ENCODE data around the gene ARSB.
A peak's percentile ranks its signal among the peaks of the same experiment; 100 is the strongest.

The ARSB gene

GRCh38 chr5:78925129-78925876 lies 59.8 kb downstream of the ARSB start:
- no peak overlapping the region for H3K27ac ChIP-seq (replicated peaks)
- H3K27me3 ChIP-seq (ENCODE audit: insufficient read depth, poor library complexity, severe bottlenecking) = no peaks in the 10 kb centered on the region
- DNase-seq (ENCODE audit: low read depth in 1 of 2, low spot score in 1 of 2) = no peak
- no peak overlapping the region for H3K4me3 ChIP-seq (replicated peaks; ENCODE audit: insufficient read depth, low read length)
- TF ChIP-seq, protein P1, sequence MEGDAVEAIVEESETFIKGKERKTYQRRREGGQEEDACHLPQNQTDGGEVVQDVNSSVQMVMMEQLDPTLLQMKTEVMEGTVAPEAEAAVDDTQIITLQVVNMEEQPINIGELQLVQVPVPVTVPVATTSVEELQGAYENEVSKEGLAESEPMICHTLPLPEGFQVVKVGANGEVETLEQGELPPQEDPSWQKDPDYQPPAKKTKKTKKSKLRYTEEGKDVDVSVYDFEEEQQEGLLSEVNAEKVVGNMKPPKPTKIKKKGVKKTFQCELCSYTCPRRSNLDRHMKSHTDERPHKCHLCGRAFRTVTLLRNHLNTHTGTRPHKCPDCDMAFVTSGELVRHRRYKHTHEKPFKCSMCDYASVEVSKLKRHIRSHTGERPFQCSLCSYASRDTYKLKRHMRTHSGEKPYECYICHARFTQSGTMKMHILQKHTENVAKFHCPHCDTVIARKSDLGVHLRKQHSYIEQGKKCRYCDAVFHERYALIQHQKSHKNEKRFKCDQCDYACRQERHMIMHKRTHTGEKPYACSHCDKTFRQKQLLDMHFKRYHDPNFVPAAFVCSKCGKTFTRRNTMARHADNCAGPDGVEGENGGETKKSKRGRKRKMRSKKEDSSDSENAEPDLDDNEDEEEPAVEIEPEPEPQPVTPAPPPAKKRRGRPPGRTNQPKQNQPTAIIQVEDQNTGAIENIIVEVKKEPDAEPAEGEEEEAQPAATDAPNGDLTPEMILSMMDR (IDR thresholded peaks at IDR 0.05; ENCODE audit: insufficient read depth, low read length) = no peak
- no peak for TF ChIP-seq SPI1 (IDR thresholded peaks at IDR 0.05; ENCODE audit: borderline replicate concordance, low read depth)
- no peak for TF ChIP-seq GABPA (IDR thresholded peaks at IDR 0.05; ENCODE audit: low read depth)
- TF ChIP-seq, protein P2, sequence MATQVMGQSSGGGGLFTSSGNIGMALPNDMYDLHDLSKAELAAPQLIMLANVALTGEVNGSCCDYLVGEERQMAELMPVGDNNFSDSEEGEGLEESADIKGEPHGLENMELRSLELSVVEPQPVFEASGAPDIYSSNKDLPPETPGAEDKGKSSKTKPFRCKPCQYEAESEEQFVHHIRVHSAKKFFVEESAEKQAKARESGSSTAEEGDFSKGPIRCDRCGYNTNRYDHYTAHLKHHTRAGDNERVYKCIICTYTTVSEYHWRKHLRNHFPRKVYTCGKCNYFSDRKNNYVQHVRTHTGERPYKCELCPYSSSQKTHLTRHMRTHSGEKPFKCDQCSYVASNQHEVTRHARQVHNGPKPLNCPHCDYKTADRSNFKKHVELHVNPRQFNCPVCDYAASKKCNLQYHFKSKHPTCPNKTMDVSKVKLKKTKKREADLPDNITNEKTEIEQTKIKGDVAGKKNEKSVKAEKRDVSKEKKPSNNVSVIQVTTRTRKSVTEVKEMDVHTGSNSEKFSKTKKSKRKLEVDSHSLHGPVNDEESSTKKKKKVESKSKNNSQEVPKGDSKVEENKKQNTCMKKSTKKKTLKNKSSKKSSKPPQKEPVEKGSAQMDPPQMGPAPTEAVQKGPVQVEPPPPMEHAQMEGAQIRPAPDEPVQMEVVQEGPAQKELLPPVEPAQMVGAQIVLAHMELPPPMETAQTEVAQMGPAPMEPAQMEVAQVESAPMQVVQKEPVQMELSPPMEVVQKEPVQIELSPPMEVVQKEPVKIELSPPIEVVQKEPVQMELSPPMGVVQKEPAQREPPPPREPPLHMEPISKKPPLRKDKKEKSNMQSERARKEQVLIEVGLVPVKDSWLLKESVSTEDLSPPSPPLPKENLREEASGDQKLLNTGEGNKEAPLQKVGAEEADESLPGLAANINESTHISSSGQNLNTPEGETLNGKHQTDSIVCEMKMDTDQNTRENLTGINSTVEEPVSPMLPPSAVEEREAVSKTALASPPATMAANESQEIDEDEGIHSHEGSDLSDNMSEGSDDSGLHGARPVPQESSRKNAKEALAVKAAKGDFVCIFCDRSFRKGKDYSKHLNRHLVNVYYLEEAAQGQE (IDR thresholded peaks at IDR 0.05; ENCODE audit: insufficient replicate concordance, low read depth) = no peak
- TF ChIP-seq POLR2AphosphoS5 (IDR thresholded peaks at IDR 0.05; ENCODE audit: low read depth) = no peak

DNA sequence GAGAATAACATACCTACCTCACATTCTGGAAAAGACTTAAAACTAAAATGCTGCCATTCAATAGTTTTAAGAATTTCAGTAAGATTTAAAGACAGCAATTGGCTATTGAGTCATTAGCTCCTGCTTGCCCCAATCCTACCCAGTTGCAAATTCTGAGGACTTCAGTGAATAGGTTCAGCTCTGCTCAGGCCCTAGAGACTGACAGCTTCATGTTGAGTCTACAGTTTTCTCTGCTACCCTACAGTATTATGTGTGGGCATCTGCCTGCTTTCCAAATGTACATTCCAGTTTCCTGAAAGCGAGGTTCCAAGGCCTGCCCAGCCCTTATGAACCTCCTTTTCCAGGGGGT lies 61.5 kb downstream of the ARSB start:
- no peak for TF ChIP-seq GABPA (IDR thresholded peaks at IDR 0.05; ENCODE audit: low read depth)
- Histone ChIP-seq H3K27me3 (ENCODE audit: insufficient read depth, poor library complexity, severe bottlenecking) (no peaks in the 10 kb centered on the region), H3K27ac (replicated peaks) (no peak overlapping the region), H3K4me3 (replicated peaks; ENCODE audit: insufficient read depth, low read length) (no peak overlapping the region)
- no peak for DNase-seq (ENCODE audit: low read depth in 1 of 2, low spot score in 1 of 2)

DNA sequence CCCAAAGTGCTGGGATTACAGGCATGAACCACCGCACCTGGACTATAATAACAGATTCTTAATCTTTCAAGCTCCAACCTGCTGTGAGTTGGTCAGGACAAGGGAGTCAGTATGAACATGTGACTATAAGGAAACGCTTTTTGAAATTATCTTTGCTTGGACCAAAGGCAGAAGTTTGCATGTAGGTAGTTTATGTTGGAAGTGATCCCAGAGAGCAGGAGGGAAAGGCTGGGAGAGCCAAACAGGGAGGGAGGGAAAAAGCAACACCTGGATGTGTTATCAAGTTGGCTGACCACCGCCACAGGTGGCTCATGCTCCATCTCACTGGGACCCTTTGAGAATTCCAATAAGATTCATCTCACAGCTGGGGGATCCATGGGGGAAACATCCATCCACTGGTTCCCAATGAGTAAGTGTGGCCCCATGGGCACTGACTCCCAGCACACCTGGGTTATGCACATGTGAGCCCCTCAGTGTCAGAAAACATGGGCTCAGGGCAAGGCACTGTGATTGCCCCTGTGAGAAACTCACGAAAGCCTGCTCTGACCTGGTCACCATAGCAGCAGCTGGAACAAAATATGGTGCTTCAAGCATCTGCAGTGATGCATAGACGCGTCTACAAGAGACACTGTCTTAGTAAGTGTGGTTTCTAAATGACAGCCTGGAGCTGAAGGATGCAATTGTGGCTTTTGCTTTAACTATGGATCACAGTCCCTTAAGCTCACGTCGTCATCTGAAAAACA lies 62.1 kb downstream of the ARSB start:
- TF ChIP-seq, protein P2 (IDR thresholded peaks at IDR 0.05; ENCODE audit: insufficient replicate concordance, low read depth) = no peak
- TF ChIP-seq POLR2AphosphoS5 (IDR thresholded peaks at IDR 0.05; ENCODE audit: low read depth) = no peak
- no peak for TF ChIP-seq SPI1 (IDR thresholded peaks at IDR 0.05; ENCODE audit: borderline replicate concordance, low read depth)
- no peak for TF ChIP-seq GABPA (IDR thresholded peaks at IDR 0.05; ENCODE audit: low read depth)
- TF ChIP-seq, protein P1 (IDR thresholded peaks at IDR 0.05; ENCODE audit: insufficient read depth, low read length) = no peak
- H3K27ac ChIP-seq (replicated peaks) = no peak overlapping the region
- DNase-seq (ENCODE audit: low read depth in 1 of 2, low spot score in 1 of 2) = no peak
- H3K4me3 ChIP-seq (replicated peaks; ENCODE audit: insufficient read depth, low read length) = no peak overlapping the region
- no peaks in the 10 kb centered on the region for H3K27me3 ChIP-seq (ENCODE audit: insufficient read depth, poor library complexity, severe bottlenecking)

DNA sequence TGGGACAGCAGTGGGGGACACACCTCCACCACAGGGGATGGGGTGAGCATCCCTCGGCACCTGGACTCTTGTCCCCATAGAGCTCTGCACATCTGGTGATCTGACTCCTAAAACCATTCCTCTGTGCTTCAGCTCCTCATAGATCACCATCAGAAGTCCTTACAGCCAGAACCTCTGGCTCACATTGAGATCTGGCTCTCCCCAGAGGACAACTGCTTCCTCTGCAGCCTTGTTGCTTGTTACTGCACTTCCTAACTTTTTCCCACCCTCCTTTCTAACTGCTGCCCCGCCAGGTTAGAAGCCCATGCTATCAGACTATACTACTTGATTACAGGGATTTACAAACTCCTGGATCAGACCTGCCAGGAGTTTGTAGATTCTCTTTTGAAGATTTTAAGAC lies 64.5 kb downstream of the ARSB start:
- DNase-seq (ENCODE audit: low read depth in 1 of 2, low spot score in 1 of 2) = peak in 1 of 2 experiments; percentile 22
- Histone ChIP-seq H3K27ac (replicated peaks) (no peak overlapping the region), H3K4me3 (replicated peaks; ENCODE audit: insufficient read depth, low read length) (no peak overlapping the region), H3K27me3 (ENCODE audit: insufficient read depth, poor library complexity, severe bottlenecking) (no peaks in the 10 kb centered on the region)
- TF ChIP-seq POLR2AphosphoS5 (IDR thresholded peaks at IDR 0.05; ENCODE audit: low read depth) (no peak), SPI1 (IDR thresholded peaks at IDR 0.05; ENCODE audit: borderline replicate concordance, low read depth) (no peak), GABPA (IDR thresholded peaks at IDR 0.05; ENCODE audit: low read depth) (no peak)
- TF ChIP-seq, protein P1 (IDR thresholded peaks at IDR 0.05; ENCODE audit: insufficient read depth, low read length) = no peak
- TF ChIP-seq, protein P2 (IDR thresholded peaks at IDR 0.05; ENCODE audit: insufficient replicate concordance, low read depth) = no peak
